Osteoblast (primary cell): ENCODE results near the gene ACSM5. TPM values are rescaled to one million over a fixed set of nuclear protein-coding genes. Genes with fewer than 3 reads are reported as not detected.

Experiments used
- DNase-seq: peaks from one replicate; pipeline ENCODE4 v3.0.0; 2011; ENCODE audit warnings: low spot score, mixed read lengths; ENCODE audit not compliant: insufficient read length; ENCODE audit errors: missing footprints
- H2AFZ ChIP-seq: 2 replicates; pipeline ENCODE4 v1.6.0; 2011; ENCODE audit warnings: mild to moderate bottlenecking, low read length
- H3K27ac ChIP-seq: 2 replicates; pipeline ENCODE4 v1.5.1; 2011; ENCODE audit warnings: mild to moderate bottlenecking, low read depth, low read length, moderate library complexity
- H3K27me3 ChIP-seq: 2 replicates; pipeline ENCODE4 v1.6.0; 2012; ENCODE audit warnings: mild to moderate bottlenecking, control low read depth, inconsistent platforms, low read length, moderate library complexity; ENCODE audit not compliant: insufficient read depth
- H3K36me3 ChIP-seq: 2 replicates; pipeline ENCODE4 v1.5.1; 2011; ENCODE audit warnings: mild to moderate bottlenecking, low read length, control low read depth, moderate library complexity; ENCODE audit not compliant: insufficient read depth
- H3K4me1 ChIP-seq: 2 replicates; pipeline ENCODE4 v1.5.1; 2011; ENCODE audit warnings: mild to moderate bottlenecking, low read length, control low read depth, moderate library complexity; ENCODE audit not compliant: insufficient read depth
- H3K4me2 ChIP-seq: 2 replicates; pipeline ENCODE4 v1.6.0; 2011; ENCODE audit warnings: mild to moderate bottlenecking, low read length; ENCODE audit not compliant: insufficient read depth
- H3K4me3 ChIP-seq: fragments of 200-600 bp; sonication (generic); 3 replicates; pipeline ENCODE4 v1.5.1; 2012; ENCODE audit warnings: mild to moderate bottlenecking, low read length, inconsistent platforms; ENCODE audit not compliant: insufficient read depth
- H3K79me2 ChIP-seq: 2 replicates; pipeline ENCODE4 v1.6.0; 2012; ENCODE audit warnings: mild to moderate bottlenecking, low read length, control low read depth, inconsistent platforms; ENCODE audit not compliant: insufficient read depth
- H3K9me3 ChIP-seq: 2 replicates; pipeline ENCODE4 v1.5.1; 2011; ENCODE audit warnings: low read depth, low read length, control low read depth
- H4K20me1 ChIP-seq: 2 replicates; pipeline ENCODE4 v1.6.0; 2012; ENCODE audit warnings: mild to moderate bottlenecking, low read length, control low read depth; ENCODE audit not compliant: insufficient read depth
- CTCF ChIP-seq: IDR thresholded peaks from 2 replicates; pipeline ENCODE4 v1.5.1; 2011; ENCODE audit warnings: mild to moderate bottlenecking, low read depth, low read length, moderate library complexity; ENCODE audit errors: extremely low read depth
- total RNA-seq: library from RNA; depleted of rRNA; stranded (reverse); fragments of >200 nt; gene quantifications from 2 replicates; pipeline ENCODE4 v1.2.3, GENCODE V29; 2012

ACSM5 gene
- total RNA-seq, 1 donor = 11.9 TPM

GRCh38 chr16:20369452-20370054 is 39.8 kb upstream of the ACSM5 start:
- no peaks in the 10 kb centered on the region for H3K27me3 ChIP-seq
- H3K4me2 ChIP-seq = no peak overlapping the region
- no peaks in the 10 kb centered on the region for H3K4me1 ChIP-seq
- no peak for DNase-seq
- H3K4me3 ChIP-seq = no peak overlapping the region
- H3K79me2 ChIP-seq = no peaks in the 10 kb centered on the region
- H2AFZ ChIP-seq = no peak overlapping the region
- no peaks in the 10 kb centered on the region for H3K36me3 ChIP-seq
- no peaks in the 10 kb centered on the region for H3K9me3 ChIP-seq
- no peak for TF ChIP-seq CTCF
- no peak overlapping the region for H3K27ac ChIP-seq
- no peaks in the 10 kb centered on the region for H4K20me1 ChIP-seq

- TF ChIP-seq CTCF = no peak
- Histone ChIP-seq H3K79me2 (no peaks in the 10 kb centered on the region), H3K9me3 (no peaks in the 10 kb centered on the region), H3K27me3 (no peaks in the 10 kb centered on the region), H2AFZ (no peak overlapping the region), H3K4me2 (no peak overlapping the region), H3K36me3 (no peaks in the 10 kb centered on the region), H3K4me1 (no peaks in the 10 kb centered on the region), H4K20me1 (no peaks in the 10 kb centered on the region), H3K4me3 (no peak overlapping the region), H3K27ac (no peak overlapping the region)
- no peak for DNase-seq
These were observed 36.6 kb upstream of the ACSM5 start for GRCh38 chr16:20372701-20373100.

GRCh38 chr16:20377181-20377580 is 32.2 kb upstream of the ACSM5 start:
- H3K4me1 ChIP-seq = no peaks in the 10 kb centered on the region
- no peaks in the 10 kb centered on the region for H3K9me3 ChIP-seq
- no peak overlapping the region for H2AFZ ChIP-seq
- no peaks in the 10 kb centered on the region for H3K36me3 ChIP-seq
- no peak overlapping the region for H3K4me3 ChIP-seq
- H3K4me2 ChIP-seq = no peak overlapping the region
- H4K20me1 ChIP-seq = no peaks in the 10 kb centered on the region
- H3K27me3 ChIP-seq = no peaks in the 10 kb centered on the region
- TF ChIP-seq CTCF = no peak
- H3K27ac ChIP-seq = no peak overlapping the region
- H3K79me2 ChIP-seq = no peaks in the 10 kb centered on the region
- no peak for DNase-seq

GRCh38 chr16:20380782-20381181 is 28.6 kb upstream of the ACSM5 start:
- no peaks in the 10 kb centered on the region for H3K9me3 ChIP-seq
- H3K4me1 ChIP-seq = no peaks in the 10 kb centered on the region
- no peak overlapping the region for H3K4me3 ChIP-seq
- H4K20me1 ChIP-seq = no peaks in the 10 kb centered on the region
- no peak overlapping the region for H2AFZ ChIP-seq
- no peak for DNase-seq
- no peak overlapping the region for H3K4me2 ChIP-seq
- H3K27ac ChIP-seq = no peak overlapping the region
- no peaks in the 10 kb centered on the region for H3K79me2 ChIP-seq
- H3K27me3 ChIP-seq = no peaks in the 10 kb centered on the region
- H3K36me3 ChIP-seq = no peaks in the 10 kb centered on the region
- TF ChIP-seq CTCF = no peak
